ENCODE data around the gene LMBR1. TPM values are rescaled to one million over a fixed set of nuclear protein-coding genes. Genes with fewer than 3 reads are reported as not detected.
"Not testable (repeated sequence)": the region's sequence is repeated elsewhere in the genome, so short reads cannot be mapped to it uniquely, and the experiment has no call there.

Gene LMBR1, protein sequence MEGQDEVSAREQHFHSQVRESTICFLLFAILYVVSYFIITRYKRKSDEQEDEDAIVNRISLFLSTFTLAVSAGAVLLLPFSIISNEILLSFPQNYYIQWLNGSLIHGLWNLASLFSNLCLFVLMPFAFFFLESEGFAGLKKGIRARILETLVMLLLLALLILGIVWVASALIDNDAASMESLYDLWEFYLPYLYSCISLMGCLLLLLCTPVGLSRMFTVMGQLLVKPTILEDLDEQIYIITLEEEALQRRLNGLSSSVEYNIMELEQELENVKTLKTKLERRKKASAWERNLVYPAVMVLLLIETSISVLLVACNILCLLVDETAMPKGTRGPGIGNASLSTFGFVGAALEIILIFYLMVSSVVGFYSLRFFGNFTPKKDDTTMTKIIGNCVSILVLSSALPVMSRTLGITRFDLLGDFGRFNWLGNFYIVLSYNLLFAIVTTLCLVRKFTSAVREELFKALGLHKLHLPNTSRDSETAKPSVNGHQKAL
- 10 to 100 TPM; 44.7 to 51.4 (median 44.8) TPM for polyA plus RNA-seq (ENCODE audit: insufficient read length in 3 of 3)

GRCh38 chr7:156892821-156893706 is at the start of gene LMBR1:
Gene LMBR1, minus strand, starts transcription at chr7:156893183. Its CDS starts 190 bp downstream, at chr7:156892993.
- peak; percentile 78 to 85 (median 84) for DNase-seq (ENCODE audit: low read depth in 3 of 3, low spot score in 2 of 3)

DNA sequence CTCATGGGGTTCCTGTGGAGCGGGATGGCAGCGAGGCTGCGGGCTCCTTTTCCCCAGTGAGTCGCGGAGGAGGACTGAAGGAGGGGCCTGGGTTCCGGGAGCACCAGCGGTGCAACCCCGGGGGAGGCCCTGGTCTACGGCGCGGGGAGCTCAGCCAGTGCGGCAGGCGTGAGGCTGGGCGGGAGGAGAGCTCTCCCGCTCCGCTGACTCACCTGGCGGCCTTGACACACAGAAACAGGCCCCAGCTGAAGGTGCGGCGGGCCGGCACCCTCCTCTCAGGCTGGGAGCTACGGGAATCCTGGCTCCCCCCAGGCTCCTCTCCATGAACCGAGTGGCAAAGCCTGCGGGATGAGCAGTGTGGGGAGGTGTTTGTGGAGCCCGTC is 49.7 kb upstream of the LMBR1 start:
- no peak for DNase-seq (ENCODE audit: low read depth in 3 of 3, low spot score in 2 of 3)

DNA sequence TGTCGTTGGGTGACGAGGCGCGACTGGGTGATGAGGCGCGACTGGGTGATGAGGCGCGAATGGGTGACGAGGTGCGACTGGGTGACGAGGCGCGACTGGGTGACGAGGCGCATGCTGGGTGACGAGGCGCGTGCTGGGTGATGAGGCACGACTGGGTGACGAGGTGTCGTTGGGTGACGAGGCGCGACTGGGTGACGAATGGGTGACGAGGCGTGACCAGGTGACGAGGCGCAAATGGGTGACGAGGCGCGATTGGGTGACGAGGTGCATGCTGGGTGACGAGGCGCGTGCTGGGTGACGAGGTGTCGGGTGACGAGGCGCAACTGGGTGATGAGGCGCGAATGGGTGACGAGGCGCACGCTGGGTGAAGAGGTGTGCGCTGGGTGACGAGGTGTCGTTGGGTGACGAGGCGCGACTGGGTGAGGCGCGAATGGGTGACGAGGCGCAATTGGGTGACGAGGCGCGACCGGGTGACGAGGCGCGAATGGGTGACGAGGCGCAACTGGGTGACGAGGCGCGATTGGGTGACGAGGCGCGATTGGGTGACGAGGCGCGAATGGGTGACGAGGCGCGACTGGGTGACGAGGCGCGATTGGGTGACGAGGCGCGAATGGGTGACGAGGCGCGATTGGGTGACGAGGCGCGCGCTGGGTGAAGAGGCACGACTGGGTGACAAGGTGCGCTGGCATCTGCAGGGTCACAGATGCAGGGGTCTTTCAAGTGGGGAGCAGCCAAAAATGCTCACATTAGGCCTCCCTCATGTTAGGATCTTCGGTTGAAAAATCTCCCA is 48.6 kb upstream of the LMBR1 start:
- DNase-seq (ENCODE audit: low read depth in 3 of 3, low spot score in 2 of 3): no peak

DNA sequence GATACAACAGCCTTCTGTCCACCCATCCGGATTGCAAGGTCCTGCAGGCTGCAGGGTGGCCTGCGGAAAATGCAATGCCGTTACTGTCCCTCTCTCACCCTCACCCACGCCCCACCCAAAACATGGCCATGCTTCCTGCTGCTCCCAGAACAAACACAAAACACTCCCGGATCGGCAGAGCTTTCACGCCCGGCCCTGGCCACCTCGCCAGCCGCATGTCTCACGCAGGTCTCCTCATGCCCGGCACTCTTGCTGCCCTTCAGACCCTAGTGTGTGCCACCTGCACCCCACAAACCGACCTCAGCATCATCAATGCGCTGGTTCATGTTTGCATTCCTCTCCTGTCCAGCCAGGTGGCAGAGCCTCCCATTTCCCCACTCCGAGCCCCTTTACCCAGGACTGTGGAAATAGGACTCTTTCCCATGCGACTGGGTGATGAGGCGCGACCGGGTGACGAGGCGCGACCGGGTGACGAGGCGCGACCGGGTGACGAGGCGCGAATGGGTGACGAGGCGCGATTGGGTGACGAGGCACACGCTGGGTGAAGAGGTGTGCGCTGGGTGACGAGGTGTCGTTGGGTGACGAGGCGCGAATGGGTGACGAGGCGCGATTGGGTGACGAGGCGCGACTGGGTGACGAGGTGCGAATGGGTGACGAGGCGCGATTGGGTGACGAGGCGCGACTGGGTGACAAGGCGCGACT is 47.6 kb upstream of the LMBR1 start:
- no peak for DNase-seq (ENCODE audit: low read depth in 3 of 3, low spot score in 2 of 3)

DNA sequence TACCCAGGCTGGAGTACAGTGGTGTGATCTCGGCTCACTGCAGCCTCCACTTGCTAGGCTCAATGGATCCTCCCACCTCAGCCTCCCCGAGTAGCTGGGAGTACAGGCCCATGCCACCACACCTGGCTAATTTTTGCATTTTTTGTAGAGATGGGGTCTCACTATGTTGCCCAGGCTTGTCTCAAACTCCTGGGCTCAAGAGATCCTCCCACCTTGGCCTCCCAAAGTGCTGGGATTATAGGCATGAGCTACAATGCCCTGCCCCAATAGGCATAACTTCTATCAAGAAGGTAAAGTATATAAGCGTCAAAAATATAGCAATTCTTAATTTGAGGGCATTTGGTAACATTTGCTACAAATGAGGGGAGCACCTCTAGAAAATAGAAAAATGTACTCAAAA is 43.8 kb upstream of the LMBR1 start:
- not testable (repeated sequence) for DNase-seq (ENCODE audit: low read depth in 3 of 3, low spot score in 2 of 3)

- no peak for DNase-seq (ENCODE audit: low read depth in 3 of 3, low spot score in 2 of 3)
Measured at GRCh38 chr7:156935250-156935649, 42.3 kb upstream of the LMBR1 start.

DNA sequence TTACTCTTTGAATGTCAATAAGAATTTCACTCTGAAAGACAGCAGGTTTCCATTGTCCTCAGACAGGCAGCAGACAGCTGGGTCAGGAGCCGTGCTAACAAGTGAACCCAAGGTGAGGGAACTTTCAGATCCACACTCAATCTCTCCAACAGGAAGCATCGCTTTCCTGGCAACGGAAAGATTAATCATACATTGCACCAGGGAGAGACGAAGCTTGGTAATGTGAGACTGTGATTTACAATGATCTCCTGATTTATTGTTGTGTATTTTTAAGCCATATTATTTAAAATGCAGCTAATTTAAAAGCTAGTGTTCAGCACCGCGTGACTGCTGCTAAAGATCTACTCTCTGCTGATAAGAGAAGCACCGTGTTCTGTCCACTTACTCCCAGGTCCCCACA is 39.0 kb upstream of the LMBR1 start:
- no peak for DNase-seq (ENCODE audit: low read depth in 3 of 3, low spot score in 2 of 3)

DNA sequence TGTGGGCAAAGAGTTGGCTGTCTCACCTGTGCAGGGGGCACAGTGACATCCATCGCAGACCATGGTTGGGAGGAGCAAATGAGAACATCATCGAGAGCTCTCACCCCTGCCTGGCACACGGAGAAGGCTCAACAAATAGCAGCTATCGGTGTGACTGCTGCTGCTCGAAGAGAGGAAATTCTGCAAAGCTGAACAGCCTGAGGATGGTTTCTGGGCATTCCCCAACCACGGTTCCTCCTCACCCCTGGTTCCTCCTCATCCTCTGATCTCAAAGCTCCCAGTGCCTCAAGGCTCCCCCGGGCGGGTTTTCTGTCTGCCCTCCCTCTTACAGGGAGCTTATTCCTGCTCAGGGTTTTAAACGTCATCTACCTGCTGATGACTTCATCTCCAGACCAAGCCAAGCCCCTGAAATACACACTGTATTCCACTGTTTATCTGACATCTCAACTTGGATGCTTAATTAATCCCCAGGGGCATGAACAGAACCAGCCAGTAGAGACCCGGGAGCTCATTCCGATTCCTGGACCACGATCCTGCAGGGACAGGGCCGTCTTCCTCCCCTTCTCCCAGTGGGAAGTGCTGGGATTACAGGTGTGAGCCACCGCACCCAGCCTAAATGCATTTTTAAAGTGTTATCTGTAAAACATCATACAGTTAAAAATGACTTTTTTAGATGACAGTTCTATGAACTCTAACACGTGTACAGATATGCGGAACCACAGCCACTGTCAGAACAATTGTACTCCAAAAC is 37.0 kb upstream of the LMBR1 start:
- DNase-seq (ENCODE audit: low read depth in 3 of 3, low spot score in 2 of 3): no peak

- DNase-seq (ENCODE audit: low read depth in 3 of 3, low spot score in 2 of 3): no peak
Measured at GRCh38 chr7:156928406-156928747, 35.4 kb upstream of the LMBR1 start.

- no peak for DNase-seq (ENCODE audit: low read depth in 3 of 3, low spot score in 2 of 3)
Measured at GRCh38 chr7:156927571-156928405, 34.8 kb upstream of the LMBR1 start.

DNA sequence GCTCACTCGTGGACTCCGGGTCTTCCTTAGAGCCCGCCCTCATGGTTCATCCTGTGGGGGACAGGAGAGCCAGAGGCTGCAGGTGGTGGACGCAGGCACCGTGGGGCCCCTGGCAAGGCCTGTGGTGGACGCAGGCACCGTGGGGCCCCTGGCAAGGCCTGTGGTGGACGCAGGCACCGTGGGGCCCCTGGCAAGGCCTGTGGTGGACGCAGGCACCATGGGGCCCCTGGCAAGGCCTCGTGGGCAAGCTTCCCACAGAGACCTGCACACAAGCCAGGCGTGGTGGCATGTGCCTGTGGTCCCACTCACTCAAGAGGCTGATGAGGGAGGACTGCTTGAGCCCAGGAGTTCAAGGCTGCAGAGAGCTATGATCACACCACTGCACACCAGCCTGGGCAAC is 32.8 kb upstream of the LMBR1 start:
- not testable (repeated sequence) for DNase-seq (ENCODE audit: low read depth in 3 of 3, low spot score in 2 of 3)

- DNase-seq (ENCODE audit: low read depth in 3 of 3, low spot score in 2 of 3): not testable (repeated sequence)
Measured at GRCh38 chr7:156922304-156922703, 29.3 kb upstream of the LMBR1 start.

DNA sequence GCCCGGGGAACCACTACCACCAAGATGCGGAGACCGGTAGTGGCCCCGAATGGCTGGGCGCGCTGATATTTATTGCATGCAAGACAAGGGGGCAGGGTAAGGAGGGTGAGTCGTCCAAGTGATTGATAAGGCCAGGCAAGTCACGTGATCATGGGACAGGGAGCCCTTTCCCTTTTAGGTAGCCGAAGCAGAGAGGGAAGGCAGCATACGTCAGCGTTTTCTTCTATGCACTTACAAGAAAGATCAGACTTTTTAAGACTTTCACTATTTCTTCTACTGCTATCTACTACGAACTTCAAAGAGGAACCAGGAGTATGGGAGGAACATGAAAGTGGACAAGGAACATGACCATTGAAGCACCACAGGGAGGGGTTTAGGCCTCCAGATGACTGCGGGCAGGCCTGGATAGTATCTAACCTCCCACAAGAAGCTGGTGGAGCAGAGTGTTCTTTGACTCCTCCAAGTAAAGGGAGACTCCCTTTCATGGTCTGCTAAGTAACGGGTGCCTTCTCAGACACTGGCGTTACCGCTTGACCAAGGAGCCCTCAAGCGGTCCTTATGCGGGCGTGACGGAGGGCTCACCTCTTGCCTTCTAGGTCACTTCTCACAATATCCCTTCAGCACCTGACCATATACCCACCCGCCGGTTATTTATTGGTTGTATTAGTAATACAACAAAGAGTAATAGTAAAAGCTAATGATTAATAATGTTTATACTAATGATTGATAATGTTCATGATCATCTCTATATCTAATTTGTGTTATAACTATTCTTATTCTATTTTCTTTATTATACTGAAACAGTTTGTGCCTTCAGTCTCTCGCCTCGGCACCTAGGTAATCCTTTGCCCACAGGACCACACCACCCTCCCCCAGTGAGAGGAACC is 27.7 kb upstream of the LMBR1 start:
- DNase-seq (ENCODE audit: low read depth in 3 of 3, low spot score in 2 of 3): not testable (repeated sequence)

GRCh38 chr7:156920076-156920475 is 27.1 kb upstream of the LMBR1 start:
- DNase-seq (ENCODE audit: low read depth in 3 of 3, low spot score in 2 of 3): no peak

DNA sequence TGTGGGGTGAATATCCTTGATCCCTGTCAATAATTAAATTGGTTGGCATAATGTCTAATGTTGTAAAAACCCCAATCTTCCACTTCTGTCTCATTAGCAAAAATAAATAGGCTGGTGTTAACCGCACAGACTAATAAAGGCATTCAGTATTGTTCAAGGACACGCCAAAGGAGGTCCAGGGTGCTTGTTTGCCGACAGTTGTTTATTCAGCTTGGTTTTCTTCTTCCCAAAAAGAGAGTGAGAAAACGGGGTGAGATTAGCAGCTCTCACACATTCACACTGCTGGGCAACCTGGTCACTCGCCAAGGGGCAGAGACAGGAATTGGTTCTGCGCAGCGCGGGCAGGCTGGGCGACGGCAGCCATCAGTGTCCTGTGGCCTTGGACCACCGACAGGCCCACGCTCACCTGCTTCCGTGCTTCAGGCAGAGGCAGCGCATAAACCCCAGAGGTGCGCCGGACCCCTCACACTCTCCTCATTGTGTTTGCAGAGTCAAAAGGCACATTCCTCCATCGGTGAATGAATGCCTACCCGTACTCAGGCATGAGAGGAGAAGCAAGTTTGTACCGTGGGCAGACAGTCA is 26.2 kb upstream of the LMBR1 start:
- no peak for DNase-seq (ENCODE audit: low read depth in 3 of 3, low spot score in 2 of 3)

DNA sequence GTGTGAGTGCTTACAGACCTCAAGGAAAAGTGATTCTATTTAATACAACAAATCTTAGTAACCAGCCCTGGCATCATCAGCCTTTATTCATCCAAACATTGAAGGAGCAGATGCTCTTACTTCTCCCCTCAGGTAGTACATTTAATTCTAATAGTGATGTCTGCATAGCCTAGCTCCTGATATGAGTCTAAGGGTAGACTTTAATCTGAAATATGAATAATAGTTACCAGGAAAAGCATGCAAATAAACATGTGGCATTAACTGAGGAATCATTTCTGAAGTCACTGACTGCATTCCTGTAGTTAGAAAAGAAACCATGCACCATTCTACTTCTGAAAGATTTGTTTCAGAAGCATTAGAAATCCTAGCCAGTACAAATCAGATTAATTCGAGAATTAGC is 25.7 kb upstream of the LMBR1 start:
- no peak for DNase-seq (ENCODE audit: low read depth in 3 of 3, low spot score in 2 of 3)

- DNase-seq (ENCODE audit: low read depth in 3 of 3, low spot score in 2 of 3): not testable (repeated sequence)
Measured at GRCh38 chr7:156909574-156910252, 16.7 kb upstream of the LMBR1 start.
